ENCODE measurements around the gene USH2A. TPM values are rescaled to one million over a fixed set of nuclear protein-coding genes. Genes with fewer than 3 reads are reported as not detected.

Gene USH2A
- total RNA-seq, 2 experiments from 2014 or later: not detected

DNA sequence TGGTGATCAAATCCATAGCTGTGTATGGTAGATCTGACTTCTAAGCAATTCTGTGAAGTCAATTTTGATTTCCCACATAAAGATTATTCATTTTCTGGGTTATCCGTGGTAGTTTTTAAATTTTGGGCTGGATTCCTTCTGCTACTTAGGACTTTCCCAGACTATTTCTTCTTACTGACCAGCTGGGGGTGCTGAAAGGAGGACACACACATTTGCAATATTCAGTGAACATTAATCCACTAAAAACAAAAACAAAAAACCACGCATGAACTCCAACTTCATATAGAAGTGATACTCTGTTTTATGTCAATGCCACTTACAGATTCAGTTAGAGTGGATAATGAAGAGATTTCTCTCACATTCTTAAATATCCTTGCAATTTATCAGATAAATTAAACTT, 750.8 kb downstream of the USH2A start:
- POLR2A ChIA-PET: no interaction called here
- CTCF ChIA-PET: no interaction called here

DNA sequence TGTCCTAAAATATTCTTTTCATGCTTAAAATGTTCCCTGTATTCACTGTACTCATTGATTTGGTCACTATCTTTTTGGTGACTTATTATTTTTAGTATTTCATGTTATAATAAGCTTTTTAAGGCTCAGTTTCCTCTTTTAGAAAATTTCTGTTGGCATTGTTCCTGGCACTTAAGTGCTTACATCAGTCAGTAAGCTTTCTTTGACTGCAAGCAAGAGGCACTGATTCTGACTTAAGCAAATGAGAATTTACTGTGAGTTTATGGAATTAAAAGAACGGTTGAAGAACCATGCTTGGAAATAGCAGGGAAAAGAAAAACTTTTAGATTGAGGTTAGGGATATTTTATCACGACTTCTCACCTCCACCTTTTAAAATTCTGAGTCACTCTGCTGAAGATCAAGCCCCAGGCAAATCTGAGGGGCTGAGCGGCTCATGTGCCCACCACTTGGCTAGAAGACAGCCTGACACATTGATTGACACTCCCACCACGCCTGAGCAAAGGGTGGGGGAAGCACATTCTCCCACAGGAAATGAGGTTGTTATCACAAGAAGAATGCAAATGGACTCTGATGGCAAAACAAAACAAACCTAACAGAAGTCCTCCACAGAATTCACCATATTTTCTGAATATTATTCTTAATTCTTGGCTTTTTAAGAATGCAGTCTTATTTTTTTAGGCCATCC, 753.3 kb downstream of the USH2A start:
- ChIA-PET POLR2A (no interaction called here), CTCF (no interaction called here)

DNA sequence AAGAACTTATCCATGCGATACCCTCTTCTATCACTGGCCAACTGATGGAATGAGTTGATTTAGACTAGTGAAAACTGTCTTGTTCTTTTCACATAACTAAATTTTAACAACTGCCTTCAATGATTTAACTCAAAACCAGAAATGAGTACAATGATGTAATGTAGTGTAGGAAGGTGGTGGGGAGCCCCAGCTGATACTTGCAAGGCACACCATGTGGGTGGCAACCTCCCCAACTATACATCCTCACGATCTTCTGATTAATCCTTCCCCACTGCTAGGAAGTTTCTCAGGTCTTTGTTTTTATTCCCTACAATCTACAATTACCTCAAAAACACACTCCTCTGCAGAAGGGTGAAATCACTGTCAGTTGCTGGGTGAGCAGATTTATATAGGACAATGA, 755.5 kb downstream of the USH2A start:
- ChIA-PET POLR2A (no interaction called here), CTCF (no interaction called here)

DNA sequence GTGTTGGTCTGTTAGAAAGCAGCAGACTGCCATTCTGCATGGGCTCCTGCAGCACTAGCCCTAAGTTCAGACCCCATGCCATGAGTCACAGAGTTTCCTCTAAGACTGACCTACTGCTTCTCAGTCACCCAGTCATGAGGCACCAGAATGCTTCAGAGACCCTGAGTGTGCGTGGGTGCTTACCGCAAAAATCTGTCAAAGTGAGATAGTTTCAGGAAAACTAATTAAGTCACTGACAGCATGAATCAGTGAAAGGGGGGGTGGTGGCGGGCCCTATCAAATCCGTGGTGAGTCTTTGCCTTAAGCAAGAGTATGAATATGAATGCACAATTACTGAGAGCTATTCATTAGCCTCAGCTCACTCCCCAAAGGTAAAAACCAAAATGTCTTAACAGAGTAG, 758.0 kb downstream of the USH2A start:
- ChIA-PET POLR2A (no interaction called here), CTCF (no interaction called here)

DNA sequence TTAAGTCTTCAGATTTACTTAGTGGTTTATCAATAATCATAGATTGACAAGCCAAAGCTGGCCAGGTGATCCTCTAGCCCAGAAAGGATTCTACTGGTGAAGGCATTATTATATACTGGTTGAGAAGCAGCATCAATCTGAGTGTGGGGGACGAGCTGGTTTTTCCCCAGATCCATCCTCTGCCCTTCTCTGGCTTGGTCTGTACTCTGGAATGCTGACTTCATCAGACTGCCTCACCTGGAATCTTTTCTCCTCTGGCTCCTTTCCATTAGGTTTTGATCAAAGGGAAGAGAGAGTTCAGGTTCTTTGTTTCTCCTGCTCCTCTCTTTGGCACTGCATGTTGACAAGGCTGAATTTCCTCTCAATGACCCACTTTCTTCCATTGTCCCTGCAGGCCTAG, 762.2 kb downstream of the USH2A start:
- ChIA-PET CTCF (no interaction called here), POLR2A (no interaction called here)

DNA sequence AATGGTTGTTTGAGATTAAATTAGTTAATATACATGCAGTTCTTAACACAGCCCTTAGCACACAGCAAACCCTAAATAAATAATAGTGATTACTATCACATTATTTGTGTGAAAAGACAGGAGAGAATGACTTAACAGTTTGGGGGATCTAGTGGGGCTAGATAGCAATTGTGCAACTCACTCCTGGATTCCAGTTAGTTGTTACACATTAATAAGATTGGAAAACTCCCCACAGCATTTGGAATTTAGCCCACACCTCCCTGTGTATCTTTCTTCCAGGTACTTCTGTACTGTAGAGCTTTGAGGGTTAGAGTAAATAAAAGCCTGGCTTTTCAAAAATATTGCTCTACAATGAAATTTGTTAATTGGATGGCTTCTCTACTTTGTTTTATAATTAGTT, 763.0 kb downstream of the USH2A start:
- ChIA-PET POLR2A (no interaction called here), CTCF (no interaction called here)

DNA sequence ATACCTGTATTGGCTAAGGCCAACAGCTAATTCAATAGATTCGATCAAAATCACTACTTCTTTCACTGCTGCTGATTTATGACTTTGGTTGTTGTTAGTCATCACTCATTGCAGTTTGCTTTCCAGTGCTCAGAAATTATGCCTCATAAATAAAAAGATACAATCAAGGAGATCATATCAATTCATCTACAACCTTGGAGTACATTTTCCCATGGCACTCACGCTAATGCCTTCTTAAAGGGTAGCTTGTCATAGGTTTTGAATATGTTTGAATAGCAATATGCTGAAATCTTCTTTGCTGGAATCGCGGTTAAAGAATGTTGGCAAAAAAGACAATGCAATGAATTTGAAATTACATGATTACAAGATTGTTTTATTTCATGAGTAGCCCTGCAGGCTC, 766.2 kb downstream of the USH2A start:
- POLR2A ChIA-PET: no interaction called here
- CTCF ChIA-PET: no interaction called here

DNA sequence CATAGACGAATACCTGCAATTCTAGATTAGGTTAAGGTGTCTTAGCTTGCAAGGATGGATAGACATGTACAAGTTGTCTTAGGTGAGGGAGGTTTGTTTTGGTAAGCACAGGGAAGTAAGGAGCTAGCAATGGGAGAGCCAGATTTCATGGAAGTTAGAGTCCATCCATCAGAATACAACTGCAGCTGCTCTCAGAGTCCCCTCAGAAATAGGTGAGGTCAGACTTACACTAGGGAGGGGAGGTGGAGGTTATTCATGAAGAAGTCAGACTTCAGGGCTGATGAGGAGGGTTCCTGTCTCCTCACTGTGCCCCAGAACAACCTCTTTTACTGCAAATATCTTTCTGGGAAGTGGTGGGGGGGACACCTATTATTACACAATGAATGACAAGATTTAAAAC, 770.9 kb downstream of the USH2A start:
- CTCF ChIA-PET: no interaction called here
- POLR2A ChIA-PET: no interaction called here

DNA sequence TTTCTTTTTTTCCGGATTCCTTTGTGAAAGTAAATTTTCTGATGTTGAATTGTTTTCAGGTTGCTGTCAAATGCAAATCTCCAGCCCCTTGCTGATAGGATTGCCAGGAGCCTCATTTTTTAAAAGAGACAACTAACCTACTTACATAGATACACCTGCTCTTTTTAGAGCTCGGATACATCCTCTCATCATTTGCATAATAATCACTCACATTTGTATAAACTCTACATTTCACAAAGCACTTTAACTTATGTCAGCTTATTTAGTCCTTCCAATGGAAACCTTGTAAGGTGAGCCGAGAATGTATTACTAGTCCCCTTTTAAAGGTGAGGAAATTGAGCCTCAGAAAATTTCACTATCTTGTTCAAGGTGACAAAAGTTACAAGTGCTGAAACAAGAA, 771.4 kb downstream of the USH2A start:
- ChIA-PET POLR2A (no interaction called here), CTCF (no interaction called here)

DNA sequence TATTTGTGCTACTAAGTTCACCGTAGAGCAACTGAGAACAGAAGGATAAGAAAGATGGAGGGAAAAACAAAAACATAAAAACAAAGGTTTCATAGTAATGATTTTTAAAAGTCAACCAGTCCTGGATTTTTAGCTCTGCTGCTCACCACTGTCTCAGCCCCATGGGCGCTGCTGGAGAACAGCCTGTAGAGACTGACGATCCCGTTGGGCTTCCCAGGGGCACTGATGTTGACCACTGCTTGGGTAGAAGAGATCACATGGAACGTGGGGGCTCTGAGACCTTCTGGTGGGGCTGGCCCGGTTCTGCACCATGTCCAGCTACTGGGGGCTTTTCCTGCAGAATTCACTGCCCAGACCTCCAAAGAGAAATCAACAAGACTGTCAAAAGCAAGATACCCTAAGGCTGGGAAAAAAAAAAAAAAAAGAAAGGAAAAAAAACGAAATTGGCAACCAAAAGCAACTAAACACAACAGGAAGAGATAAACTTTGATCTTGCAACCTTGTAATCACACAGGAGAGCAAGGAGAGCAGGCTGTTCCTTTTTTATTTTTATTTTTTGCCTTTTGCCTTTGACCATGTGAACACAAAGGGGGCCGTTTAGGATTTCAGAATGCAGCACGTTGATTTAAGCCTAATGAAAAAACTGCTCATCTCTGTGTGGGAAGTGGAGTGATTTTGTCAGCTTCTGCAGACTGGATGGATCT, 772.6 kb downstream of the USH2A start:
- POLR2A ChIA-PET: no interaction called here
- CTCF ChIA-PET: no interaction called here

DNA sequence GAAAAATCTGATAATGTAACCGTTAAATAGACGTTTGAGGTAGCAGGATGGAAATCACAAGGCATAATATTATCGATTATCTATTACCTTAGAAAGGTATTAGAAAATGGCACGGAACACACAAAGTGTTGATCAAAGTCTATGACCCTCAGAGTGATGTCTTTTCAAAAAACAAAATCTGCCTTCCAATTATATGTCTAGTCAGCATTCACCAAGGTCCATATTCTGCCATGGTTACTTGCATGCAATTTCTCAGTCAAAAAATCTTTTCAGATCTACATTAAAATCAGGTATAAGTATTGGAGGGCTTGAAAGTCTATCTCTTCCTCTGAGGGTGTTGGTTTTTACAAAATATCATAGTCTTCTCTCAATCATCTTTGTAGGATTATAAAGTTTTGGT, 774.3 kb downstream of the USH2A start:
- ChIA-PET CTCF (no interaction called here), POLR2A (no interaction called here)

DNA sequence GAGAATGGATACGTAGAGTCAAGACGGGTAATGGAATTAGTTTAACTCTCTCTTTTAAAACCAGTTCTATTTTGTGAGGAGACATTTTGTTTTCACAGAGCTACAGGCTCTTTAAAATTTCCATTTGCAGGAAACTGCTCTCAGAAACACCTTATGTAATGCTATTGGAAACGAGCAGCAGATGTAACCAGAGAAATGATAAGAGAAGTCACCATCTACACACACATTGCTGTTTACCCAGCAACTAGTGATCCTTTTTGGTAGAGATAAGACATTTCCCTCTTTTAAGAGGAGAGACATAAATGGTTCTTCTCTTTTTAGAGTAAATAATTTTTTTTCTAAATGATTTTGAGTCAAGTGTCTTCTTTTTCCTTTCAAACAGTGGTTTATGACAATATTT, 775.5 kb downstream of the USH2A start:
- CTCF ChIA-PET: no interaction called here

DNA sequence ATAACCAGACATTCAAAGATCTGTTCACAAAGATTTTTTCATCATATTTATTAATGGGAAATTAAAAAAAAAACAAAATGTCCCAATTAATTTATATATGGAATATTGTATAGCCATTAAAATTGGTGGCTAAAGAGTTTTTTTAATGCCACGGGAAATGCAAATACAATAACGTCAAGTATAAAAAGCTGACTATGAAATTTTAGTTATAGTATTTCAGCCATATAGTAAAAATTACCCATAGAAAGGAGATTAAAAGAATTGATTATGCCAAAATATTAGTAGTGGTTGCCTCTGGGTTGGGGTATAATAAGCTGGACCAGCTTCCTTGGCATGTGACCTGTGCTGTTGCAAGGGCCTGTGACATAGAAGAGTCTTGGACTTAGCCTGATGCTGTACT, 777.4 kb downstream of the USH2A start:
- CTCF ChIA-PET: no interaction called here
- POLR2A ChIA-PET: no interaction called here

More for the DNA sequence above, 775.5 kb downstream of the USH2A start:
- POLR2A ChIA-PET: no interaction called here

DNA sequence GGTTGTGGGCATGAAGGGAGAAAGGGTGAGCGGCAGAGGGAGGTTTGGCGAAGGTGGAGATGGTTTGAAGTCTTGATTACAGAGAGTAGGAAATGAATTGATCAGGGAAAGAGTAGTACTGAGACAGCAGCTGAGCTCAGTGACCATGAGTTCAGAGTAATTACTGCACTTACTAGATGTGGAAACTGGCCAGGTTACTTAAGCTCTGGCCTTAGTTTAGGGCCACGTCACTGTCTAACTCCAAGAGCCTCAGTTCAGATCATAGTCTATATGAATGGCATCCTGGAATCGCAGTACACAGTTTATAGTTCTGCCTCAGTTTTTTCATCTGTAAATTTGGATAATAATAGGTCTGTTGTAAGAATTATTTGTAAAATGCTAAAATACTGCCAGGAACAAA, 778.1 kb downstream of the USH2A start:
- ChIA-PET POLR2A (no interaction called here), CTCF (no interaction called here)

DNA sequence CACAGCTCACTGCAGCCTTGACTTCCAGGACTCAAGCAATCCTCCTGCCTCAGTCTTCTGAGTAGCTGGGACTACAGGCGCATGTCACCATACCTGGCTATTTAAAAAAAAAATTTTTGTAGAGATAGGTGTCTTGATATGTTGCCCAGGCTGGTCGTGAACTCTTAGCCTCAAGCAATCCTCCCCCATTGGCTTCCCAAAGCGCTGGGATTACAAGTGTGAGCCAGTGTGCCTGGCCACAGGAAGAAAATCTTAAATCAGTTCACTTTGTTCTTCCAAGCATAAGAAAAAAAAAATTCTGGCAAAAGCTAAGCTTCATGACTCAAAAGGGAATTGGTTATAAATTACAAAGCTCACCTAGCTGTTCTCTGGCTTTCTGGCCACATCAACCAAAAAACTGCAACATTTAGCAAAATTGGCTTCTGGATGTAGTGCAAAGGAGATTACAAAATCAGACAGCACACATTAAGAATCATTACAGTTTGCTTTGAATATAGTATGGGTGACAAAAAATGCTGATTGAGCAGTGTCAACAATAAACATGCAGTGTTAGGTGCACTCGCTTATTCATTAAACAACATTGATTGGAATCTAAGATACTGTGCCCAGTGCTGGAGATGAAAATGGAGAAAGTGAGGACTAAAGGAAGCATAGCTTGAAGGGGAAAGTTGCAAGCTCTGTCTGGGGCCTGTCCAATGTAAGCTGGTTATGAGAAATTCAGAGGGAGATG, 779.5 kb downstream of the USH2A start:
- ChIA-PET CTCF (no interaction called here), POLR2A (no interaction called here)

DNA sequence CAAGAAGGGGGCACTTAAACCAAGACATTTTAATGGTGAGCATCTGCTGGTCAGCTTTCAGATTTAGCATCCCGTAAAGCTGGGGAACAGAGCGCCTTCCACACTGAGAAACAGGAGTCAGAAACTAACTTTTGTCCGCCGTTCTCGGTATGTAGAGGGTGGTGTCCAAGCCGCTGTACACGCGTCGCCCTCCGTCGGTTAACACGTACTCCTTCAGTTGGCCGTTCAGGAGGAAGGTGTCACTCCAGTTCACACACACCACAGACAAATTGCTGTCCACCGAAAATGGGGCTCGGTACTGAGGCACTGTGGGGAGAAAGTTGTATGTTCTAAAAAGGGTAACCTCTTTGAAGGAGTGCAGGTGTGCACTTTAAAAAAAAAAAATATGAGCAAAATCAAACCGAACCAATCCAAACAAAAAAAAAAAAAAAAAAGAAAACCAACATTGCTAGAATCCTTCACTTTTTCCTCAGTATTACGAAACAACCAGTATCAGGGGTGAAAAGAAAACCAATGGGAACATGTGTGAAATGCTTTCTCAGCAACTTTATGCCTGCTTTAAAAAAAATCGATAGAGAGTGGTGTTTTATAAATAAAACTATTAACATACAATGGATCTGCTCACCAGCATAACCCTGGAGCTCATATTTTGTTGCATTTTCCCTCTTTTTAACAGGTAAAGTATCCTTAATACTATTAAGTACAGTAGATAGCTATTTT, 782.7 kb downstream of the USH2A start:
- CTCF ChIA-PET: no interaction called here
- POLR2A ChIA-PET: no interaction called here

DNA sequence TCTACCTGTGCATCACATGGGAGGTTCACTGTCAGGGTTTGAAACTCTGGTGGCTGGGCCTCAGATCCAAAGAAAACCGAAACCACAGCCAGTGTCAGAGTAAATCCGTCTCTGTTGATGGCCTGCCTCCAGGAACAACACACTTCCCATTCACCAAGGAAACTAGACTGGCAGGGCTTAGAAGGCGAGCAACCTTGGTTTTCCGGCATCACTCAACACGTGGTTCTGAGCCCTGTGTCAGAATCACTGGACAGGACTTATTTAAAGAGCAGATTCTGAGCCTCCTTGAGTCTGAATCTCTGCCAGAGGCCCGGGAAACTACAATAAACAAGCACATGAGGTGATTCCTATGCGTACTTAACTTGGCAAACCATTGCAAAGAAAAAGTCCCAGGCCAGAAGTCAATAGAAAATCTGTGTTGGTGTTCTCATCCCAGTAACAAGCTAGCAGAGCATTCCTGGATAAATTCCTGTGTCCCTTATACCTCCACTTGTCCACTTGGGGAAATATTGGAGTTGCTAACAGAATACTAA, 786.1 kb downstream of the USH2A start:
- ChIA-PET CTCF (no interaction called here), POLR2A (no interaction called here)

DNA sequence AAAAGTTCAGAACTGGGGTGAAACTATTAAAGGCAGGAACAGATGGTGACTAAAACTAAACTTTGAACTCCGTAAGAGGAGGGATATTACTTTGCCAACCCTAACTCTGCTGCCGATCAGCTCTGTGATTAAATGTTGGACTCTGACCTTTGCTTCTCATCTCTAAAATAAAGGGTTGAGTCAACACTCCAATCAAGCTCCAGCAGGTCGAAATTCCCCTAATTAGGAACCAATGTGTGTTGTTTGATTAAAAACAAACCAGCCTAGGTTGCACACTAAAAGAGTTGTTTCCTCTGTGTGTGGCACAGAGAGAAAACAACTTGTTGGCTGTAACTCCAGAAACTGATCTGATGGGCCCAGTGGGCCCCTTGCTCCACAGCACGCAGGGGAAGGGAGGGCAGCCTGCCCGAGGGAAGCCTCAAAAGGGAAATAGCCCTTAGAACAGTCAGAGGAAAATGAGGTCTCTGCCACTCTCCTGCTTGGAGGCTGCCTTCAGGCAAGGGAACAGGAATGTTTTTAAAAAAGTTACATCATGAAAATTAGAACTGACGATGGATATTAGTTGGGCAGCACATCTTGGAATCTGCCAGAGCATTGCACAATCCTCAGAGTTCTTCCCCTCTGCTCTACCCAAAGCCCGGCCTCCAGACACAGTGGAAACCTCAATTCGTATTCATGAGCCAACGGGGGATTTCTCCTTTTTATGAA, 786.8 kb downstream of the USH2A start:
- POLR2A ChIA-PET: no interaction called here
- CTCF ChIA-PET: no interaction called here

DNA sequence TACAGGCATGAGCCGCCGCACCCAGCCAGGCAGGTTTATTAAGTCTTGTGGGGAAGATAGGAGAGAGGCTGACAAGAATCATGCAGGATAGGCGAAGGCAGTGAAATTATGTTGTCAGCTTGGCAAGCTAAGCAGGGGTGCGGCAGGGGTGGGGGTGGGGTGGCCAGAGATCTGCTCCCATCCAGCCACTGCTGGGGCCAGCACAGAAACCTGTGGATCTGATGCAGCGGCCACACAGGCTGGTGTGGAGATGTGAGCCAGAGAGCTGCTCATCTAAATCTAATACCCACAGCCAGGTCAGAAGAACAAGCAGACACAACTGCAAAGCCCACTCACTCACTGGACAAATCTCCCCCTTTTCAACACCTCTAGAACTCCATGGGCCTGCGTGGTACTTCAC, 787.4 kb downstream of the USH2A start:
- CTCF ChIA-PET: no interaction called here

DNA sequence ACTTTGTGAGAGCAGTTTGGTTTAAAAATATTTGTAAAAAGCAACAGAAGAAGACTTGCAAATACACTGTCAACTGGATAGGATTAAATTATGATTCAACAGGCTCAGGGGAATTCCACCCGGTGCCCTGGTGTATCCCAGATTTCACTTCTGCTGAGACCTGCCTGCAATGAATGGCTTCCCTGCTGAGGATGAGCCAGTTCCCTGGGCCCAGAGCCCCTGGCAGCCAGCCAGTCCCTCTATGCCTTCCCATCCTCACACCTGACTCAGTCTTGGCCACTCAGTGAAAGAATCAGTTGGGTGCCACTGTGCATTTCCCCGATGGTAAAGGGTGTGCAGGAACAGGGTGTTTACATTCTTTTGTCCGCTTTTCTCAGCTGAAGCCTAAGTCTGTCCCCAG, 791.8 kb downstream of the USH2A start:
- POLR2A ChIA-PET: no interaction called here
- CTCF ChIA-PET: no interaction called here

More for the DNA sequence above, 787.4 kb downstream of the USH2A start:
- POLR2A ChIA-PET: no interaction called here

Measured in activated CD8-positive, alpha-beta memory T cell treated with anti-CD3 and anti-CD28 coated beads for 36 hours (primary cell).